Heart left ventricle (tissue), 13 donors: Measurements from ENCODE around the gene OR7A5.

Experiments used
- CTCF ChIP-seq, 12 donors: fragments of 200-600 bp; sonication (generic) in 4 of 12; IDR thresholded peaks; one replicate each; pipeline versions ENCODE4 v1.5.0 to v1.8.0; 2018 to 2022; ENCODE audit warnings: antibody characterized with exemption in 12 of 12, mild to moderate bottlenecking in 5 of 12
- POLR2A ChIP-seq, 2 donors: fragments of 450-650 bp; IDR thresholded peaks; one replicate each; pipeline ENCODE4 v1.6.1; 2017; ENCODE audit warnings: antibody characterized with exemption in 2 of 2, mild to moderate bottlenecking in 2 of 2, moderate library complexity in 2 of 2
- donor health status: ischemic (EF 13 %, LVEDD 7.1; RV severe dilation, severe dysfunction).
- donor health status: DM: no; HTN: yes; CAD: no.
- donor health status: DM: no; HTN: no; CAD: no.
- donor health status: ischemic (EF 25% LVEDD 6.9; RV normal size, moderate dysfunction).
- donor health status: ischemic (EF 25% LVEDD 5.7; RV mildly dilated, moderate dysfunction).
- donor health status: ischemic (EF 35%, LVEDD 5.7; RV mildly dilated, moderate dysfunction).
- donor health status: nonischemic (EF 11% LVEDD 7.7; RV severe dilation, severe dysfunction).
- donor health status: DM: yes; HTN: yes; CAD: no.
- donor health status: PGD.
- donor health status: ischemic (EF 29% LVEDD 5.4; RV normal size, mild dysfunction).
- donor health status: nonischemic (EF 23%, LVEDD 6.1; RV moderate dilation, normal function).

GRCh38 chr19:14817052-14817451 is 17.9 kb downstream of the OR7A5 start:
- TF ChIP-seq CTCF (IDR thresholded peaks at IDR 0.05) (no peak), POLR2A (IDR thresholded peaks at IDR 0.05) (no peak)
